ENCODE results near the gene RGS10.
"Not testable (repeated sequence)": the region's sequence is repeated elsewhere in the genome, so short reads cannot be mapped to it uniquely, and the experiment has no call there.

RGS10 gene, protein sequence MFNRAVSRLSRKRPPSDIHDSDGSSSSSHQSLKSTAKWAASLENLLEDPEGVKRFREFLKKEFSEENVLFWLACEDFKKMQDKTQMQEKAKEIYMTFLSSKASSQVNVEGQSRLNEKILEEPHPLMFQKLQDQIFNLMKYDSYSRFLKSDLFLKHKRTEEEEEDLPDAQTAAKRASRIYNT

DNA sequence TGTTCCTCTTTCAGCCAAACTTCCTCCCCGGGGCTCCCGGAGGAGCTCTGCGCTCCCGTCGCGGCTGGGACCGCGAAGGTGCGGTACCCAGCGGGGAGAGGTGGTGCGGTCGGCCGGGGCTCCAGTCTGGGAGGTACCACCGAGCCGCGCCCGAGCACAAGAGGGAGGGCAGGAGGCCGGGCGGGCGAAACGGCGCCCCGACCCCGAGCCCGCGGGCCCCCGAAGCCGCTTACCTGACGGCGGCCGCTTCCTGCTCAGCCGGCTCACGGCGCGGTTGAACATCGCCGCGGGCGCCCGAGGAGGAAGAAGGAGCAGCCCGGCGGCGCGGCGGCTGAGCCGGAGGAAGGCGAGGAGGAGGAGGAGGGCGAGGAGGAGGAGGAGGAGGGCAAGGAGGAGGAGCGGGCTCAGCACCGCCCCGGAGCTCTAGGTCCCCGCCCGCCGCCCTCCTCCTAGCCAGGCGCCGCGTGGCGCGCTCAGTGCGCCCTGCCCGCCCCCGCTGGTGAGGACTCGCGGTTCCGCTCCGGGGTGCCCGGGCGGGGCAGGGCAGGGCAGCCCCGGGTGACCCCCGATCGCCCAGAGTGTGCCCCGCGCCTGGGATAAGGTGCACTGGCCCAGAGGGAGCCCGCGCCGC is at the start of gene RGS10:
Gene RGS10 (minus strand): TSS at position 363 of the 631 bp plus-strand sequence. CDS start 81 bp downstream, at position 282.
- in situ Hi-C loops (cut with MboI; ENCODE audit: low sequenced_read_pairs), result no loop called here

DNA sequence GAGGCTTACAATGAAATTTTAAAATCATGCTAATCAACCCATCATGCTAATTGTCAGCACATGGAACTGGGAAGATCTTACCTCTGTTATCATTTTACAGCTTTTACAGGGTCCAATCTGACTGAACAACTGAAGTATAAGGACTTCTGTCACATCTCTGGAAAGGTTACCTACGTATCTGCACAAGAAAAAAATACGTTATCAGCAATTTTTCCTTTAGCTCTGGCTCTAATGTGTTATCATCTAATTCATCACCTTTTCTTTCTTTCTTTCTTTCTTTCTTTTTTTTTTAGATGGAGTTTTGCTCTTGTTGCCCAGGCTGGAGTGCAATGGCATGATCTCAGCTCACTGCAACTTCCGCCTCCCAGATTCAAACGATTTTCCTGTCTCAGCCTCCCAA is 45.6 kb upstream of the RGS10 start:
- in situ Hi-C loops (cut with MboI; ENCODE audit: low sequenced_read_pairs), result no loop called here

DNA sequence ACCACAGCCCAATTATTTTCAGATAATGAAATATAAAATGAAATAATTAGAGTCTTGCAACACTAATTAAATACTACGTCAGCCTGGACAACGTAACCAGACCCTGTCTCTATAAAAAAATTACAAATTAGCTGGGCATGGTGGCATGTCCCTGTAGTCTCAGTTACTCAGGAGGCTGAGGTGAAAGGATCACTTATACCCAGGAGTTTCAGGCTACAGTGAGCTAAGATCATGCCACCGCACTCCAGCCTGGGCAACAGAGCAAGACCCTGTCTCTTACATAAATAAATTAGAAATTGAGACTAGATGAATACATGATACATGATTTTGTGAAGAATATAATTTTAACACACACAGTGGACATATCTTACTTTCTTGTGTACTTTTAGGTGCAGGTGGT is 35.8 kb upstream of the RGS10 start:
- in situ Hi-C loops (cut with MboI; ENCODE audit: low sequenced_read_pairs), result no loop called here

DNA sequence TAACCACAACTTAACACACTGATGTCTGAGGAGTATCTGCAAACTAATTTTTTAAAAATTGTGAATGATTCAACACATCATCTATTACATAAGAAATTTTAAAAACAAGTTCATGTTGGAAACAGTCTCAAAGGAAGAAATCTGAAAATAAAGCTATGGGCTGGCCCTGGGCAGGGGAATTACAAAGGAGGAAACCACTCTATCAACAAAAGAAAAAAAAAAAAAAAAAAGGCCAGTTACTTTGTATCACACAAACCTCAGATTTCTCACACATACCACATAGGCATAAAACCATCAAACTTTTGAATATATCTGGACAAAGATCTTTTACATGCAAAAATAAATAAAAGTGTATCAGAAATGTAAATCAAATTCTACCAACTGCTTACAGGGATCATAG is 33.5 kb upstream of the RGS10 start:
- in situ Hi-C loops (cut with MboI; ENCODE audit: low sequenced_read_pairs), result no loop called here

DNA sequence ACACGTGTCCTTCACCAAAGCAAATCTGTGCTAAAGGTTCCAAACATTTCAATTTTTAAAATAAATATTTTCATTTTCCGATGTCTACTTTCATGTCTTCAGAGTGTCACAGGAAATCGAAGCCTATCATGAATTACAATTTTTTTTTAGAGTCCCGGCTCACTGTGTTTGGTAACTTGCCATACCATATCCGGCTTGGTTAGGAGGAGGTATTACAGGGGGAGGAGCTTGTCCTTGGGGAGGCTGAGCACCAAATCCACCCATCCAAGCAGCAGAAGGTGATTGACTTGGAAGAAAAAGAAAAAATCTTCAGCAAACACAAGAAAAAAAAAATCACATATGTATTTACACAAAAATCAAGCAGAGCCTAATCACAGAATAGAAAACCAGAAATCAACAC is 33.0 kb upstream of the RGS10 start:
- in situ Hi-C loops (cut with MboI; ENCODE audit: low sequenced_read_pairs), result no loop called here

DNA sequence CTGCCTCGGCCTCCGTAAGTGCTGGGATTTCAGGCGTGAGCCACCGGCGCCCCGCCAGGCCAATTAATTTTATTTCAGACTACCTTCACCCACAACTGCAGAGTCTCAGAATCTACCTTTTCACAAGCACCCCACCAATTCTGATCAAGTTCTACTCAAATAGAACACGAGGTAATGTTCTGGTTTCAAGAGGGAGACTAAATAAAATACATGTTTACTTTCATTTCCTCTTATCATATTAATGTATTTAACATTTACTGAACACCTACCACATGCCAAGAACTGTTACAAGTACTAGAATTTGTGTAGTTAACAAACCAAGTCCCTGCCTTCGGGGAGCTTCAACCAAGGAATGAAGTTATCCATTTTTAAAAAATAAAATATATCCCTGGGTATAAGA is 25.5 kb upstream of the RGS10 start:
- in situ Hi-C loops (cut with MboI; ENCODE audit: low sequenced_read_pairs), result no loop called here

DNA sequence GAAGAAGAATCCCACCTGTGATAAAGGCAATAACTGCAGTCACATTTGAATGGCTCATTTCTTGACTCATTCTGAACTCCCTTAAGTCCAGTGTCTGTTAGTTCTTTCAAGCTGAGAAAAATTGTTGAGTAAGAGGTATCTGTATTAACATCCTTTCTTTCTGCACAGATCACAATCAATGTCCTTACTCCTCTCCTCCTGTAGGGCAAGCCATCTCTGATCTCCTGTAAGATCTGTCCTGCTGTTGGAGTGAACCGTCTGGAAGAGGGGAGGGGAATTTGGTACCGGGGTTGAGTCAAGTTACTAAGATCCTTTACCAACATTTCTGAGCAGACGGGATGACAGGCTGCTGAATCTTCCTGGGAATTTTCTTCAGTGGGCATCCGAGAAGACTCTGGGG is 19.6 kb upstream of the RGS10 start:
- in situ Hi-C loops (cut with MboI; ENCODE audit: low sequenced_read_pairs), result no loop called here

DNA sequence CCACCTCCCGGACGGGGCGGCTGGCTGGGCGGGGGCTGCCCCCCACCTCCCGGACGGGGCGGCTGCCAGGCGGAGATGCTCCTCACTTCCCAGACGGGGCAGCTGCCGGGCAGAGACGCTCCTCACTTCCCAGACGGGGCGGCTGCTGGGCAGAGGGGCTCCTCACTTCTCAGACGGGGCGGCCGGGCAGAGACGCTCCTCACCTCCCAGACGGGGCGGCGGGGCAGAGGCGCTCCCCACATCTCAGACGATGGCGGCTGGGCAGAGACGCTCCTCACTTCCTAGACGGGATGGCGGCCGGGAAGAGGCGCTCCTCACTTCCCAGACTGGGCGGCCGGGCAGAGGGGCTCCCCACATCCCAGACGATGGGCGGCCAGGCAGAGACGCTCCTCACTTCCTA is 17.0 kb upstream of the RGS10 start:
- in situ Hi-C loops (cut with MboI; ENCODE audit: low sequenced_read_pairs), result not testable (repeated sequence)

DNA sequence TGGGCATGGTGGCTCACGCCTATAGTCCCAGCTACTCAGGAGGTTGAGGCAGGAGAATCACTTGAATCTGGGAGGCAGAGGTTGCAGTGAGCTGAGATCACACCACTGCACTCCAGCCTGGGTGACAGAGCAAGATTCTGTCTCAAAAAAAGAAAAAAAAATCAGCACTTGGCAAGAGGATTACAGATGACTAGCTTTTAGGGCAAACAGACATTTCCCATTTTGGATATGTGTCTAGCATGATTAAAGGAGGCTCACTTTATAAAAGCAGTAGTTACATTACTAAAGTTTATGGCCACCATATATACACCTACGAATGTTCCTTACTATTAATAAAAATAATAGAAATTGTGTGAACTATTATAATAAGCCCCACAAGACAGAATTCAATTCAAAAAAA is 13.6 kb upstream of the RGS10 start:
- in situ Hi-C loops (cut with MboI; ENCODE audit: low sequenced_read_pairs), result not testable (repeated sequence)

DNA sequence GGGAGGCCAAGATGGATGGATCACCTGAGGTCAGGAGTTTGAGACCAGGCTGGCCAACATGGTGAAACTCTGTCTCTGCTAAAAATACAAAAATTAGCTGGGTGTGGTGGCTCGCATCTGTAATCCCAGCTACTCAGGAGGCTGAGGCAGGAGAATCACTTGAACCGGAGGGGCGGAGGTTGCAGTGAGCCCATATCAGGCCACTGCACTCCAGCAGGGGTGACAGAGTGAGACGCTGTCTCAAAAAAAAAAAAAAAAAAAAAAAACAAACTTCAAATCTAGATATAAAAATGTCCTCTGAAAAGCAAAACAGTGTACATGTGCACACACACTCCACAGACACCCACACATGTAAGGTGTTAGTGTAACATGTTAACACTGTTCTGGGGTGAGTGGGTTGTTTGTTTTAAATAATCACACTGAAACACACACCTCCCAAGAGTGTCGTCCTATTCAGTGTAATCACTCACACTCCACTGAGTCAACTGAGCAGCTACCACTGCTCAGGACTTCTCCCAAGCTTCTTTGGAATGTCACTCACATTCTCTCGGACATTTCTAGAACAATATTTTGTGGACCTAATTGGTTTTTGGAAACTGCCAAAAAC is 12.8 kb upstream of the RGS10 start:
- in situ Hi-C loops (cut with MboI; ENCODE audit: low sequenced_read_pairs), result no loop called here

DNA sequence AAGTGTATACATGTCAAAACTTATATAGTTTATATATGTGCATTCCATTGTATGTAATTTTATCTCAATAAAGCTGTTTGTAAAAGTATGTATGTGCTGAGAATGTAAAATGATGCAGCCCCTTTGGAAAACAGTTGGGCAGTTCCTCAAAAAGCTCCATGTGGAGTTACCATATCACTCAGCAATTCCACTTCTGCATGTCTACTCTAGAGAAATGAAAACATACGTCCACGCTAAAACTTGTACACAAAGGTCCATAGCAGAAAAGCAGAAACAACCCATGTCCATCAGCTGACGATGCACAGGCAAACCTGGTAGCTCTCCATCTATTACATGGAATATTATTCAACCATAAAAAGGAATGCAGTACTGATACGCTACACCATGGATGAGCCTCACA is 8.3 kb upstream of the RGS10 start:
- in situ Hi-C loops (cut with MboI; ENCODE audit: low sequenced_read_pairs), result no loop called here

DNA sequence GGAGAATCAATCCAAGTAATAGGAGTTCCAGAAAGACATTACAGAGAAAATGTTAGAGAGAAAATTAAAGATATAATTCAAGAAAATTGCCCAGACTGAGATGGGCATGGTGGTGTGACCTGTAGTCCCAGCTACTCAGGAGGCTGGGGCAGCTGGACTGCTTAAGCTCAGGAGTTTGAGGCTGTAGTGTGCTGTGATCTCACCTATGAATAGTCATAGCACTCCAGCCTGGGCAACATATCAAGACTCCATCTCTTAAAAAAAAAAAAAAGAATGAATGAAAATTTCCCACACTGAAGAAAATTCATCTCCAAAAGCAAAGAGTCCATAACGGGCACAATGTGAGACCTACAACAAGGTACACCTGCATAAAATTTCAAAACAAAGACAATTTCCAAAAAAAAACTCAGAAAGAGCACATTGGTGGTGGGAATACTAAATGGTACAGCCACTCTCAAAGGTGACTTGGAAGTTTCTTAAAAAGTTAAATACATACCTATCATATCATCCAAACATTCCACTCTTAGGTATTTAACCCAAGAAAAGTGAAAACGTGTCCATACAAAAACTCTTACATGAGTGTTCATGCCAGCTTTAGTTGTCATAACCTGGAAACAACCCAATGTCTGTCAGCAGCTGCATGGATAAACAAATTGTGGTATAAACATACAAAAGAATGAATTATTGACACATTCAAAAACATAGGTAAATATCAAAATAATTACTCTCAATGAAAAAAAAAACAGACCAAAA is 6.9 kb upstream of the RGS10 start:
- in situ Hi-C loops (cut with MboI; ENCODE audit: low sequenced_read_pairs), result no loop called here

DNA sequence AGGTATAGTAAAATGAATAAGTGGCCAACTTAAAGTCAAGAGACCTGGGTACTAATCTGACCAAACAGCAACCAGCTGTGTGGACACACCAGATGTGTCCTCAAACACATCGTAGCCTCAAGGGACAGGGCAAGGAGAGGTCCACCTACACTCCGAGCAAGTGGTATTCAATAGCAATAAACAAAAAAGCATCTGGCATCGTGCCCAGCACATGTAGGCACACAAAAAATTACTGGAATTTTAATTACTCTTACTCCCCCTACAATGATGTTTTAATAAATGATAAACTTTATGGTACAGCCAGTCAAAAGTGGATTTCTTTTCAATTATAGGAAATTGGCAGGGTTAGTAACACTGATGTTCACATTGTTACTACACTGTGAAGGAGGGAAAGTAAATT is 3.5 kb upstream of the RGS10 start:
- in situ Hi-C loops (cut with MboI; ENCODE audit: low sequenced_read_pairs), result no loop called here

DNA sequence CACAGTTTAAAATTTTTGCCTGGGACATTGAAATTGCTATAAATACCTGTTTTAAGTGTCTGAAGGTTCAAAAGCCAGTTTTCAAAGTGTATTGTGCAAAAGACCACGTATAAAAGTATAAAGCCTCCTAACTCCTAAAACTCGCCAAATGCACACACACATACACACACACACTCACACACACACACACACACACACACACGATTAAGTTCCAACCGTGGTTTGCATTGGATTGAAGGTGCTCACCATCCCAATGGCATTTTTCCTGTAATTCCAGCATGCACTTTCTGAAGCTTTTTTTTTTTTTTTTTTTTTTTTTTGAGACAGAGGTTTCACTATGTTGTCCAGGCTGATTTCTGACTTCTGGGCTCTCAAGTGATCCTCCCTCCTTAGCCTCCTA is 2.8 kb upstream of the RGS10 start:
- in situ Hi-C loops (cut with MboI; ENCODE audit: low sequenced_read_pairs), result no loop called here

DNA sequence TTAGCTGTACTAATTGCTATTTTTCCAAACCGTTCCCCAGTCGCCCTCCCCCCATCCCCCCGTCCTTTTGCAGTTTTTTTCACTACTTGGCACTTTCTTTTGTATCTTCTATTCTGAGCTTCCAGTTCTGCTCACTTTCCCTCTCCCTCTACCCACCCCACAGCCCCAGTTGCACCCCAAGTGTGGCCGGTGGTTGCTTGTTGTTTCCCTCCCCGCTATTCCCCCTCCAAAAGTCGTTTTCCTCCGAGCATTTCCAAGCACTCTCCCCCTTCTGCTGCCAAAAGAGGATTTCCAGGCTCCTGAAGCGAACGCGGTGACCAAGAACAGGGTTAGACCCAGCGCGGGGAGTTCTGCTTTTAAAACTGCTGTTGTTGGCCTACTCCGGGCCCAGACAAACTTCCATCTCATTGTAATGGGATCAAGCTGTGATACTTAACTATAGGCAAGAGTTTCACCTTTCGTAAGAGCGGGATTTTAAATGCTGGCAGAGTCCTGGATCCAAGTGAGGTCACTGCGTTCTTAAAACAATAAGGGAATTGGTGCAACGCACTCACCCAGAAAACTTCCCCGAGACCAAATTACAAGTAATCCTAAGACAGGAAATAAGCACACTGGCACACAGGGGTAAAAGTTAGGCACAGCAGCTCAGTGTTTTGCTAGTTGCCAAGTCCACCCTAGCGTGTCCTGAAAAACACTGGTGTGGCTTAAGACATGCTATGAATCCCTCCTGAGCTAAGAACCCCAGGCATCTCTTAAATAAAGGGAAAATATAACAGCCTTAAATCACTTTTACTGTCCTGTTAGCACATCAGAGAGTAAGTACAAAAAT is 1.5 kb upstream of the RGS10 start:
- in situ Hi-C loops (cut with MboI; ENCODE audit: low sequenced_read_pairs), result no loop called here

DNA sequence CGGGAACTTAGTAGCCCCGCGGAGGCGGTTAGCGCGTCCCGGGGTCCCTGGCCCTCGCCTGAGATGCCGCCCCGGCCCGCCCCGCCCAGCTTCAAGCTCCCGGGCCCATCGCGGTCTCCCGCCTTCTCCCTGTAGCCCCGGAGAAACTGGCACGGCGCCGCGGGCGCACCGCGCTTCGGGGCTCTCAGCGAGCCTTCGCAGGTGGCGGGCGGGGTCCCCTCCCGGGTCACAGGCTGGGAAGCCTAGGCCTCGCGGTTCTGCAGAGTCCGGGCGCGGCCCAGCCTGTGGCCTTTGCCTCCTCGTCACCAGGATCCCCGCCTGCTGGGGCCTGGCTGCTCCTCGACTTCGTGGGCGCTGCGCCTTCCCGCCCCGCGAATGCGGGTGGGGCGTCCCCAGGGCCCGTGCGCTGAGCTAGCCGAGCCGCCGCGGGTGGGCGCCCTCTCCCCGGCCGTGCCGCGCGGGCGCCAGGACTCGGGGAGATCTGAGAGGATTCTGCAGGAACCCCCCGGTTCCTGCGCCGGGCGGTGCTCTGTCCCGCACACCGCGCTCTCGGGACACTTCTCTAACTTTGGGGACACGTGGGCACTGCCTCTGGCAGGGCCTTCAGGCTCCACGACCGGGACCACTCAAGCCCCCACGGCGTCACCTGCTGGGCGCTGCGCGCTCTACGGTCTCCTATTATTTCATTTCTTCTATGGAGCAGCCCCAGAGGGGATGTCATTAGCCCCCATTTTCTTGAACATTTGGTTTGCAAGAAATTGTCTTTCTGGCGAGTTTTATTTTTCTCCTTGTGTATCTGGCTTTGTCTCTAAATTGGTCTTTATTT is 682 bp upstream of the RGS10 start:
- in situ Hi-C loops (cut with MboI; ENCODE audit: low sequenced_read_pairs), result no loop called here

DNA sequence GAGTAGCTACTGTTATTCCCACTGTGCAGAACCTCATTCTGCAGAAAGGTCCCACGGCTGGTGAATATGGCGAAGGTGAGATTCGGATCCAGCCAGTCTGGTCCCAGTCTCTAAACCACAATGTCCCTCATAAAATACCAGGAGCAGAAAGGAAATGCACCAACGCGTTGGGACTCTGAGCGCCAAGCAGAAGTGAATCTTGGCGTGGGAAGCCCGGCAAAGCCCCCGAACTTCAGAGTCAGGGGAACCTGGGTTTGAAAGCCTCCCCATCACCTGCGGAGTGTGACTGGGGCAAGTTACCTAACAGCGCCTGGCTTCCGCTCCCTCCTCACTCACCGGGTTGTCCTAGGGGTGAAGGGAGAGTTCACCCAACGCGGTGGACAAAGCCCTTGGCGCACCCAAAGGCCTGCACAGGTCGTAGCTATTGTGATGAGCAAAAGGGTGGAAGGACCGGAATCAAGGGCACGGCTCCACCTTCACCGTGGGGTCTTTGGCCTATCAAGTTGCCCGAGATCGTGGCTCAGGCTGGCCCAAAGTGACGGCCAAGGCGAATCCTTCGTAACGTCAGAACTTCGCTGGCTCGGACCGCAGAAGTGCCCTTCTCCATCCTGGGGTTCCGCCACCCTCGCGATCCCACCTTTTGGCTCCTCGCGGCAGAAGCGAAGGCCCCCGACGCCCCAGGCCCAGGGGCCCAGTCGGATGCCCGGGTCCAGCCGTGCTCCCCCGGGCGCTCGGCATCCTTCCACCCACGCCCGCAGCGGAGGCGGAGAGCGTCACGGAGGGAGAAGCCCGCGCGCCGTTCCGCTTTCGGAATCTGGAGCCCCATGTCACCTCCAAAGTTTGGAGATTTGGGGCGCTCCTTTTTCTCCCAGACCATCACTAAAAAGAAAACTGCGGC is 811 bp downstream of the RGS10 start:
- in situ Hi-C loops (cut with MboI; ENCODE audit: low sequenced_read_pairs), result no loop called here

DNA sequence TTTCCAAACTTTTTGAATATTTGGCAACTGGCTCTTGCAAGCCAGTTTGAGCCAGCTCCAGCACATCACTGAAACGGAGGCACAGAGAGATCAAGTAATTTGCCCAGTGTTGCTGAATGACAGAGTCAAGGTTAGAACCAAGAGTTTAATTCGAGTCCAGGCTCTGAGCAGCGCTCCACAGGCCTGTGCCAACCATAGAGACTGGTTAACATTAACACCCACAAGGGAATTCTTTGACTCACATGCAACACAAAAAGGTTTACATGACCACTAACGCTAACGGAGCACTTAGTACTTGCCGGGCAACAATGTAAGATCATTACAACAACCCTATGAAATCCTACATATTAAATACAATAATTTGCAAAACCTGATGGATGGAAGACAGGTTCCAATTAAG is 1.5 kb downstream of the RGS10 start:
- in situ Hi-C loops (cut with MboI; ENCODE audit: low sequenced_read_pairs), result no loop called here

DNA sequence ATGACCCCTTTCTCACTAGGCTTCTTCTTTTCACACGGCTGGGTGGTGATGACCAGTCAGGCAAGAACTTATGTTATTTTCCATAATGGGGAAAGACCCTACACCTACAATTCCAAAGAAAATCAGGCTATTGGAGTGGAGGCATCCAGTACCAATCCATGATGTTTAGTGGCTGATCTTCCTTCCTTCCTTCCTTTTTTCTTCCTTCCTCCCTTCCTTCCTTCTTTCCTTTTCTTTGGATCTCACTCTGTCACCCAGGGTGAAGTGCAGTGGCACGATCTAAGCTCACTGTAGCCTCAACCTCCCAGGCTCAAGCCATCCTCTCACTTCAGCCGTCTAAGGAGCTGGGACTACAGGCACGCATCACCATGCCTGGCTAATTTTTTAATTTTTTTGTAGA is 2.5 kb downstream of the RGS10 start:
- in situ Hi-C loops (cut with MboI; ENCODE audit: low sequenced_read_pairs), result no loop called here

Data from HL-60/S4 treated with phorbol 12-myristate 13-acetate at 8.2 ng/mL for 4 days and 3 days (cell line).